Astrocyte (in vitro differentiated cells and primary cell): ENCODE results near the gene CORO7. TPM values are rescaled to one million over a fixed set of nuclear protein-coding genes. Genes with fewer than 3 reads are reported as not detected.

Source experiments
- DNase-seq: peaks from one replicate; pipeline ENCODE4 v3.0.0-alpha.2; 2010; ENCODE audit warnings: low read depth
- FAIRE-seq: peaks from 2 replicates; lab custom pipeline; 2011; peaks lifted over from hg19 to GRCh38; lab: Jason Lieb, UNC
- H2AFZ ChIP-seq: 2 replicates; pipeline ENCODE4 v1.6.0; 2012; ENCODE audit warnings: low read depth, low read length, inconsistent platforms
- H3K27ac ChIP-seq: 2 replicates; pipeline ENCODE4 v1.5.1; 2011; ENCODE audit warnings: low read depth, low read length, inconsistent platforms
- H3K27me3 ChIP-seq: 2 replicates; pipeline ENCODE4 v1.6.0; 2011; ENCODE audit warnings: low read length, inconsistent platforms; ENCODE audit not compliant: insufficient read depth
- H3K36me3 ChIP-seq: 2 replicates; pipeline ENCODE4 v1.5.1; 2011; ENCODE audit warnings: low read length, inconsistent platforms; ENCODE audit not compliant: insufficient read depth
- H3K4me1 ChIP-seq: 2 replicates; pipeline ENCODE4 v1.5.1; 2011; ENCODE audit warnings: low read length, inconsistent platforms; ENCODE audit not compliant: insufficient read depth
- H3K4me2 ChIP-seq: 2 replicates; pipeline ENCODE4 v1.6.0; 2012; ENCODE audit warnings: low read length, inconsistent platforms
- H3K4me3 ChIP-seq: 2 replicates; pipeline ENCODE4 v1.5.1; 2011; ENCODE audit warnings: low read depth, mild to moderate bottlenecking, low read length, inconsistent platforms; ENCODE audit not compliant: insufficient read depth
- H3K79me2 ChIP-seq: 2 replicates; pipeline ENCODE4 v1.6.0; 2012; ENCODE audit warnings: mild to moderate bottlenecking, low read length, inconsistent platforms; ENCODE audit not compliant: insufficient read depth
- H3K9ac ChIP-seq: 2 replicates; pipeline ENCODE4 v1.6.0; 2012; ENCODE audit warnings: mild to moderate bottlenecking, low read length, inconsistent platforms
- H3K9me3 ChIP-seq: 2 replicates; pipeline ENCODE4 v1.5.1; 2012; ENCODE audit warnings: low read depth, mild to moderate bottlenecking, low read length, inconsistent platforms; ENCODE audit not compliant: insufficient read depth
- H4K20me1 ChIP-seq: 2 replicates; pipeline ENCODE4 v1.6.0; 2012; ENCODE audit warnings: low read length, inconsistent platforms; ENCODE audit not compliant: insufficient read depth
- H3K27ac Mint-ChIP-seq: one replicate; pipeline ENCODE4 v1.8.0; 2021; ENCODE audit warnings: mild to moderate bottlenecking, mixed read lengths; ENCODE audit not compliant: unreplicated experiment
- H3K27me3 Mint-ChIP-seq: one replicate; pipeline ENCODE4 v1.8.0; 2021; ENCODE audit warnings: low read depth, mixed read lengths; ENCODE audit not compliant: unreplicated experiment
- H3K36me3 Mint-ChIP-seq: one replicate; pipeline ENCODE4 v1.8.0; 2021; ENCODE audit warnings: low read depth, mixed read lengths; ENCODE audit not compliant: unreplicated experiment
- H3K4me1 Mint-ChIP-seq: one replicate; pipeline ENCODE4 v1.8.0; 2021; ENCODE audit warnings: low read depth, mixed read lengths; ENCODE audit not compliant: unreplicated experiment
- H3K4me3 Mint-ChIP-seq: one replicate; pipeline ENCODE4 v1.8.0; 2021; ENCODE audit warnings: mild to moderate bottlenecking, moderate library complexity, mixed read lengths; ENCODE audit not compliant: unreplicated experiment
- H3K9me3 Mint-ChIP-seq: one replicate; pipeline ENCODE4 v1.8.0; 2021; ENCODE audit warnings: mild to moderate bottlenecking, mixed read lengths; ENCODE audit not compliant: unreplicated experiment
- EZH2 ChIP-seq: IDR thresholded peaks from 2 replicates; pipeline ENCODE4 v1.6.1; 2012; ENCODE audit warnings: mild to moderate bottlenecking, low read length, inconsistent platforms; ENCODE audit not compliant: insufficient read depth
- total RNA-seq: library from RNA; stranded (reverse); gene quantifications from 2 replicates; pipeline ENCODE4 v1.2.1, GENCODE V29; 2021
- TF ChIP-seq, protein P1 (sequence below): IDR thresholded peaks from 2 replicates; pipeline ENCODE4 v1.5.1; 2011; ENCODE audit warnings: low read depth, mild to moderate bottlenecking, inconsistent platforms, low read length, moderate library complexity; ENCODE audit not compliant: insufficient read depth

CORO7 gene
- total RNA-seq, 1 donor from 2014 or later = 26.4 TPM

- H4K20me1 ChIP-seq = peaks cover 78% of the 10 kb centered on the region
- no peak overlapping the region for H3K9ac ChIP-seq
- H3K27me3 Mint-ChIP-seq = no peaks in the 10 kb centered on the region
- H3K4me3 ChIP-seq = no peak overlapping the region
- H3K27ac Mint-ChIP-seq = no peak overlapping the region
- H3K4me3 Mint-ChIP-seq = no peak overlapping the region
- no peaks in the 10 kb centered on the region for H3K9me3 ChIP-seq
- H3K79me2 ChIP-seq = peaks cover 49% of the 10 kb centered on the region
- FAIRE-seq (no peak), DNase-seq (no peak)
- no peak overlapping the region for H3K27ac ChIP-seq
- H3K36me3 ChIP-seq = peaks cover 3% of the 10 kb centered on the region
- H3K36me3 Mint-ChIP-seq = peaks cover 5% of the 10 kb centered on the region
- no peak for TF ChIP-seq EZH2
- TF ChIP-seq, protein P1, sequence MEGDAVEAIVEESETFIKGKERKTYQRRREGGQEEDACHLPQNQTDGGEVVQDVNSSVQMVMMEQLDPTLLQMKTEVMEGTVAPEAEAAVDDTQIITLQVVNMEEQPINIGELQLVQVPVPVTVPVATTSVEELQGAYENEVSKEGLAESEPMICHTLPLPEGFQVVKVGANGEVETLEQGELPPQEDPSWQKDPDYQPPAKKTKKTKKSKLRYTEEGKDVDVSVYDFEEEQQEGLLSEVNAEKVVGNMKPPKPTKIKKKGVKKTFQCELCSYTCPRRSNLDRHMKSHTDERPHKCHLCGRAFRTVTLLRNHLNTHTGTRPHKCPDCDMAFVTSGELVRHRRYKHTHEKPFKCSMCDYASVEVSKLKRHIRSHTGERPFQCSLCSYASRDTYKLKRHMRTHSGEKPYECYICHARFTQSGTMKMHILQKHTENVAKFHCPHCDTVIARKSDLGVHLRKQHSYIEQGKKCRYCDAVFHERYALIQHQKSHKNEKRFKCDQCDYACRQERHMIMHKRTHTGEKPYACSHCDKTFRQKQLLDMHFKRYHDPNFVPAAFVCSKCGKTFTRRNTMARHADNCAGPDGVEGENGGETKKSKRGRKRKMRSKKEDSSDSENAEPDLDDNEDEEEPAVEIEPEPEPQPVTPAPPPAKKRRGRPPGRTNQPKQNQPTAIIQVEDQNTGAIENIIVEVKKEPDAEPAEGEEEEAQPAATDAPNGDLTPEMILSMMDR = no peak
- no peak overlapping the region for H2AFZ ChIP-seq
- H3K4me2 ChIP-seq = no peak overlapping the region
- H3K4me1 Mint-ChIP-seq = peaks cover 7% of the 10 kb centered on the region
- peaks cover 15% of the 10 kb centered on the region for H3K4me1 ChIP-seq
- H3K27me3 ChIP-seq = no peaks in the 10 kb centered on the region
- no peaks in the 10 kb centered on the region for H3K9me3 Mint-ChIP-seq
These were observed 83.6 kb downstream of the CORO7 start for GRCh38 chr16:4332623-4333307.

DNA sequence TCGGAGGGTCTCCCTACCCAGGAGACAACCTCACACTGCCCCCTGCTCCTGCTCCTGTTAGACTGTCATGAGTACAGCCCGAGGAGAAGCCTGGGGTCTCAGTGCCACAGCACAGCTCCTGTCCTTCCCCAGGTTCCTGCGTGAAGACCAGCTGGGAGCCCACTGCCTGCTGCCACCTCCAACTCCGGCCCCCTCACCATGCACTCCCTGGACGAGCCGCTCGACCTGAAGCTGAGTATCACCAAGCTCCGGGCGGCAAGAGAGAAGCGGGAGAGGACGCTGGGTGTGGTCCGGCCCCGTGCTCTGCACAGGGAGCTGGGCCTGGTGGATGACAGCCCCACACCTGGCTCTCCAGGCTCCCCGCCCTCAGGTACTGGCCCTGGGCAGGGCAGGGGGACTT is 84.3 kb downstream of the CORO7 start:
- Mint-ChIP-seq H3K36me3 (peaks cover 5% of the 10 kb centered on the region), H3K9me3 (no peaks in the 10 kb centered on the region), H3K4me1 (peaks cover 7% of the 10 kb centered on the region), H3K27me3 (no peaks in the 10 kb centered on the region), H3K27ac (no peak overlapping the region), H3K4me3 (no peak overlapping the region)
- TF ChIP-seq EZH2 = no peak
- TF ChIP-seq, protein P1 = no peak
- Histone ChIP-seq H3K79me2 (peaks cover 53% of the 10 kb centered on the region), H3K9me3 (no peaks in the 10 kb centered on the region), H3K9ac (no peak overlapping the region), H3K36me3 (peaks cover 3% of the 10 kb centered on the region), H3K4me3 (no peak overlapping the region), H3K4me1 (peaks cover 15% of the 10 kb centered on the region), H4K20me1 (peaks cover 74% of the 10 kb centered on the region), H2AFZ (no peak overlapping the region), H3K27ac (no peak overlapping the region), H3K27me3 (no peaks in the 10 kb centered on the region), H3K4me2 (no peak overlapping the region)
- DNase-seq (no peak), FAIRE-seq (no peak)

- Histone ChIP-seq H3K4me1 (peaks cover 15% of the 10 kb centered on the region), H3K9ac (no peak overlapping the region), H4K20me1 (peaks cover 82% of the 10 kb centered on the region), H3K27me3 (no peaks in the 10 kb centered on the region), H3K4me2 (no peak overlapping the region), H3K79me2 (peaks cover 66% of the 10 kb centered on the region), H3K27ac (no peak overlapping the region), H3K9me3 (no peaks in the 10 kb centered on the region), H3K4me3 (no peak overlapping the region), H2AFZ (no peak overlapping the region), H3K36me3 (no peaks in the 10 kb centered on the region)
- Mint-ChIP-seq H3K27me3 (no peaks in the 10 kb centered on the region), H3K9me3 (no peaks in the 10 kb centered on the region), H3K4me3 (no peak overlapping the region), H3K27ac (no peak overlapping the region), H3K4me1 (peaks cover 7% of the 10 kb centered on the region), H3K36me3 (peaks cover 2% of the 10 kb centered on the region)
- no peak for FAIRE-seq
- TF ChIP-seq, protein P1 = peak; percentile 81
- no peak for TF ChIP-seq EZH2
- no peak for DNase-seq
These were observed 86.0 kb downstream of the CORO7 start for GRCh38 chr16:4330277-4330874.
